ENCODE measurements around the gene LYRM1. TPM values are rescaled to one million over a fixed set of nuclear protein-coding genes. Genes with fewer than 3 reads are reported as not detected.
"Not testable (repeated sequence)": the region's sequence is repeated elsewhere in the genome, so short reads cannot be mapped to it uniquely, and the experiment has no call there.

The LYRM1 gene
- total and polyA plus RNA-seq, 12 donors = 37.4 to 69.4 (median 53.4) TPM

DNA sequence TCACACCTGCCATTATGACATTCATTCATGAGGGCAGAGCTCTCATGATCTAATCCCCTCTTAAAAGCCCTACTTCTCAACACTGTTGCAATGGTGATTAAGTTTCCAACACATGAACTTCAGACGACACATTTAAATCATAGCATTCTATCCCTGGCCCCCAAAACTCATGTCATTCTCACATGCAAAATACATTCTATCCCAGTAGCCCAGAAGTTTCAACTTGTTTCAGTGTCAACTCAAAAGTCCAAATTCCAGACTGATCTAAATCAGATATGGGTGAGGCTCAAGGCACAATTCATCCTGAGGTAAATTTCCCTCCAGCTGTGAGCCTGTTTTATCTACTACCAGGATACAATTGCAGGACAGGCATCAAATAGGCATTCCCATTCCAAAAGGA is 25.2 kb downstream of the LYRM1 start:
- no peak overlapping the region for H3K4me3 ChIP-seq
- DNase-seq (no peak), ATAC-seq (no peak)
- H3K4me1 ChIP-seq = peaks cover 0 to 16% (median 5%) of the 10 kb centered on the region in 9 donors
- no peak overlapping the region for H3K27ac ChIP-seq
- TF ChIP-seq, protein P1, sequence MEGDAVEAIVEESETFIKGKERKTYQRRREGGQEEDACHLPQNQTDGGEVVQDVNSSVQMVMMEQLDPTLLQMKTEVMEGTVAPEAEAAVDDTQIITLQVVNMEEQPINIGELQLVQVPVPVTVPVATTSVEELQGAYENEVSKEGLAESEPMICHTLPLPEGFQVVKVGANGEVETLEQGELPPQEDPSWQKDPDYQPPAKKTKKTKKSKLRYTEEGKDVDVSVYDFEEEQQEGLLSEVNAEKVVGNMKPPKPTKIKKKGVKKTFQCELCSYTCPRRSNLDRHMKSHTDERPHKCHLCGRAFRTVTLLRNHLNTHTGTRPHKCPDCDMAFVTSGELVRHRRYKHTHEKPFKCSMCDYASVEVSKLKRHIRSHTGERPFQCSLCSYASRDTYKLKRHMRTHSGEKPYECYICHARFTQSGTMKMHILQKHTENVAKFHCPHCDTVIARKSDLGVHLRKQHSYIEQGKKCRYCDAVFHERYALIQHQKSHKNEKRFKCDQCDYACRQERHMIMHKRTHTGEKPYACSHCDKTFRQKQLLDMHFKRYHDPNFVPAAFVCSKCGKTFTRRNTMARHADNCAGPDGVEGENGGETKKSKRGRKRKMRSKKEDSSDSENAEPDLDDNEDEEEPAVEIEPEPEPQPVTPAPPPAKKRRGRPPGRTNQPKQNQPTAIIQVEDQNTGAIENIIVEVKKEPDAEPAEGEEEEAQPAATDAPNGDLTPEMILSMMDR (IDR thresholded peaks at IDR 0.05) = no peak
- H3K9me3 ChIP-seq = no peaks in the 10 kb centered on the region
- intact Hi-C loops (cut with DNase I) = loop anchor here in 1 of 10 donors (10.0 kb wide), 1 partner anchor 159 kb away; no protein-coding TSS in a partner anchor
- H3K36me3 ChIP-seq = peaks cover 0 to 38% (median 0%) of the 10 kb centered on the region in 9 donors
- WGBS, 2 donors = 79 to 84% methylated on average over 1 of the region's 1 CpG
- no peaks in the 10 kb centered on the region for H3K27me3 ChIP-seq

DNA sequence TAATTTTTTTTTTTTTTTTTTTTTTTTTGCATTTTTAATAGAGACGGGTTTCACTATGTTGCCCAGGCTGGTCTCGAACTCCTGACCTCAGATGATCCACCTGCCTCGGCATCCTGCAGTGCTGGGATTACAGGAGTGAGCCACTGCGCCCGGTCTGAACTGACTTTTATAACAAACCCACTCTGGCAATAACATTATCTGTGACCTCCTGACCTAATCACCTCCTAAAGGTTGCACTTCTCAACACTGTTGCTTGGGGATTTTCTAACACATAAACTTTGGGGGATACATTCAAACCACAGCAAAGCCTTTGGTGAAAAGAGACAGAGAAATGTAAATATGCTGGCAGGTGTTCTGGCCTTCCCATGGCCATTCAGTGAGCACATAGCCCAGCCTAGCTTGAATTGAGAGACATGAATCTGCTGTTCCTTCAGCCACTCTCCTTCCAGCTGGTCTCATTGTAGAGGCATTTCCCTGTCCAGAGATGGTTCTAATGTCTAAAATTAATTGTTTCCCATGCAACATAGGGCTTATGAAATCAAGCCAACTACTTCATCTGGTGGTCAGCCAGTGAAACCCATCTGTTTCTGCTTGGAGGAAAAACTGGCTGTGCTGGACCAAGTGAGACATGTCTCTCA is 28.3 kb downstream of the LYRM1 start:
- peak overlapping the region in 6 of 10 donors; percentile 2 to 84 (median 74) for H3K27ac ChIP-seq
- ATAC-seq (peak in 5 of 8 donors; percentile 8 to 43 (median 41)), DNase-seq (no peak)
- WGBS, 2 donors = 87 to 89% methylated on average over 5 of the region's 5 CpGs
- H3K4me3 ChIP-seq = no peak overlapping the region
- H3K9me3 ChIP-seq = no peaks in the 10 kb centered on the region
- TF ChIP-seq, protein P1 (IDR thresholded peaks at IDR 0.05) = no peak
- intact Hi-C loops (cut with DNase I) = loop anchor here in 1 of 10 donors (10.0 kb wide), 1 partner anchor 156 kb away; no protein-coding TSS in a partner anchor
- peaks cover 0 to 23% (median 7%) of the 10 kb centered on the region in 9 donors for H3K4me1 ChIP-seq
- no peaks in the 10 kb centered on the region for H3K27me3 ChIP-seq
- H3K36me3 ChIP-seq = peaks cover 0 to 21% (median 0%) of the 10 kb centered on the region in 9 donors

DNA sequence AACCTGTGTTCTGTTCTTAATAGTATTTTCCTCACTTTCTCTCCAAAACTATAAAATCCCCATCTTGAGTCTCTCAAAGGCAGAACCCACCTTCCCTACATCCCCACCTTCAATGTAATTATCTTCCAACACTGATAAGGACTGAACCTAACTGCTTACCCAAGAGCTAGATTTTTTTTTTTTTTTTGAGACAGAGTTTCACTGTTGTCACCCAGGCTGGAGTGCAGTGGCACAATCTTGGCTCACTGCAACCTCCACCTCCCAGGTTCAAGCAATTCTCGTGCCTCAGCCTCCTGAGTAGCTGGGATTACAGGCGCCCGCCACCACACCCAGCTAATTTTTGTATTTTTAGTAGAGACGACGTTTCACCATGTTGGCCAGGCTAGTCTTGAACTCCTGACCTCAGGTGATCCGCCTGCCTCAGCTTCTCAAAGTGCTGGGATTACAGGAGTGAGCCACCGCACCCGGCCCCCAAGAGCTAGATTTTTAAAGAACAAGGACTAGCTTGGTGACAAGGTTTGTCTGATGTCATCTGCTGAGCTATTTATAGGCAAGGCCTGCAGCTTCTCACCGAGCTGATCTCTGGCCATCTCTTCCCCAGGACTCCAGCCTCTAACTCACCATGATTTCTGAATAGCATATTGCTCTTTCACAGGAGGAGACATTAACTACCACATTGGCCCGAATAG is 29.2 kb downstream of the LYRM1 start:
- Histone ChIP-seq H3K27ac (peak overlapping the region; percentile 36 to 84 (median 73)), H3K4me1 (peaks cover 0 to 23% (median 7%) of the 10 kb centered on the region in 9 donors), H3K36me3 (peaks cover 0 to 12% (median 0%) of the 10 kb centered on the region in 9 donors)
- H3K4me3 ChIP-seq, H3K9me3 ChIP-seq, H3K27me3 ChIP-seq: not testable (repeated sequence)
- WGBS, 2 donors = 42 to 51% methylated on average over 10 of the region's 10 CpGs
- peak; percentile 76 to 97 (median 92) for ATAC-seq
- peak in 1 of 2 donors; percentile 64 for DNase-seq
- intact Hi-C loops (cut with DNase I) = loop anchor here in 3 of 10 donors (10.0 kb wide), 2 partner anchors 145 to 155 kb away; no protein-coding TSS in a partner anchor

DNA sequence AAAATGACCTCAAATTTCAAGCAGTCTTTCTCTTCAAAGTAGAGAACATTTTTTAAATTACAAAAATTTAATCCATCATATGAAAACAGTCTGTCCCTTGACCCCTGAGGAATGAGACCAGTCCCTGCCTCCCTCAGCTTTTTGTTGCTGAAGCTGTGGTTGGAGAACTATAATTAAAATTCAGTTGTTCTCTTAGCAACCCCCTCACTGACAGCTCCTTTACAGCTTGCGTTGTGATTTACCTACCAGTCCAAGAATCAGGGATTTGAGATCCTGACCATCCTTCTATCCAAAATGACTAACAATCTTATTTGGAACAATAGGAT is 29.8 kb downstream of the LYRM1 start:
- ATAC-seq = peak in 4 of 8 donors; percentile 19 to 39 (median 30)
- Histone ChIP-seq H3K4me3 (no peak overlapping the region), H3K27me3 (no peaks in the 10 kb centered on the region), H3K27ac (peak overlapping the region; percentile 36 to 84 (median 73)), H3K9me3 (no peaks in the 10 kb centered on the region), H3K4me1 (peaks cover 0 to 23% (median 7%) of the 10 kb centered on the region in 9 donors), H3K36me3 (peaks cover 0 to 7% (median 0%) of the 10 kb centered on the region in 9 donors)
- WGBS, 2 donors = 53 to 60% methylated on average over 1 of the region's 1 CpG
- no peak for DNase-seq
- intact Hi-C loops (cut with DNase I) = loop anchor here in 2 of 10 donors (10.0 kb wide), 1 partner anchor 144 kb away; no protein-coding TSS in a partner anchor
- TF ChIP-seq, protein P1 (IDR thresholded peaks at IDR 0.05) = no peak

All from heart right ventricle (tissue), 16 donors.